ENCODE measurements around the gene OR1S2.

OR1S2 gene

DNA sequence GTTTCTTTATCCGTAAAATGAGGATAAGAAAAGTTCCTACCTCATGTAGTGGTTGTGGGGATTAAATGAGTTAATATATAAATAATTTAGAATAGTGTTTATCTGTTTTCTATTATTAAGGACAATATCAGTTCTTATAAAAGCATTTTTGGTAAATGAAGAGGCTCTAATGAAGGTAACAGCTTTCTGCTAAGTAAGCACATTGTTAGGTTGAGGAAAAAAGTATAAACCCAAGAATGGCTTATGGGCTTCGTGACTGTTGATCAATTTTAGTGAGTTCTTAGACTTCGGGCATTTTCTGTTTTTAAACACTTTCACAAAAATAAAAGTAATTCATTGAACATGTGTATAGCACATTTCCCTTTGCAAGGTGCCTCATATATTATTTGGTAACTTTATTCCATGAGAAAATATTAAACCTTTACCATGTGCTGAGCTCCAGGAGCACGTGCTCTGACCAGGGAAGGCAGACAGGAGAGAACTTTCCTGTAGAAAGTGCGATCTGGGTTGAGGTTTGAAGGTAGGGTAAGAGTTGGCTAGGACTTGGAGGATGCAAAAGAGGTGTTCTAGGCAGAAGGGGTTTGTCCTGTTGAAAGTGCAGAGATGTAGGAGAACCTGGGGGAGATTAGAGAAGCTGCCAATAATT, 26.4 kb downstream of the OR1S2 start:
- DNase-seq (ENCODE audit: low read depth): no peak
- TF ChIP-seq CTCF (IDR thresholded peaks at IDR 0.05; ENCODE audit: control insufficient read depth, insufficient read depth, low read depth, low read length, missing control alignments): no peak
- H3K4me3 ChIP-seq (ENCODE audit: control insufficient read depth, low read depth, low read length): no peak overlapping the region

- no peak for DNase-seq (ENCODE audit: low read depth)
- no peak for TF ChIP-seq CTCF (IDR thresholded peaks at IDR 0.05; ENCODE audit: control insufficient read depth, insufficient read depth, low read depth, low read length, missing control alignments)
- H3K4me3 ChIP-seq (ENCODE audit: control insufficient read depth, low read depth, low read length): no peak overlapping the region
These were observed 38.3 kb downstream of the OR1S2 start for GRCh38 chr11:58165504-58166106.

GRCh38 chr11:58164990-58165389, 39.0 kb downstream of the OR1S2 start:
- no peak overlapping the region for H3K4me3 ChIP-seq (ENCODE audit: control insufficient read depth, low read depth, low read length)
- DNase-seq (ENCODE audit: low read depth): no peak
- no peak for TF ChIP-seq CTCF (IDR thresholded peaks at IDR 0.05; ENCODE audit: control insufficient read depth, insufficient read depth, low read depth, low read length, missing control alignments)

GRCh38 chr11:58164389-58164788, 39.6 kb downstream of the OR1S2 start:
- H3K4me3 ChIP-seq (ENCODE audit: control insufficient read depth, low read depth, low read length): no peak overlapping the region
- no peak for TF ChIP-seq CTCF (IDR thresholded peaks at IDR 0.05; ENCODE audit: control insufficient read depth, insufficient read depth, low read depth, low read length, missing control alignments)
- DNase-seq (ENCODE audit: low read depth): no peak

Measured in AG09309 (cell line).